RWPE2 (cell line): ENCODE data around the gene PCNP.

ENCODE experiments used
- ATAC-seq: fragments of 200-7000 bp; cut with Tn5 transposase; 3 replicates; pipeline ENCODE4 v1.9.1; 2021; ENCODE audit warnings: low read depth
- DNase-seq: peaks from one replicate; pipeline ENCODE4 v3.0.0-alpha.2; 2020; ENCODE audit warnings: low spot score
- H3K27ac ChIP-seq: fragments of 450-650 bp; 2 replicates; pipeline ENCODE4 v1.5.1; 2017; ENCODE audit warnings: mild to moderate bottlenecking; ENCODE audit not compliant: poor library complexity, severe bottlenecking
- H3K27me3 ChIP-seq: fragments of 250-450 bp; sonication (Bioruptor Pico); 2 replicates; pipeline ENCODE4 v1.5.1; 2021; ENCODE audit warnings: mild to moderate bottlenecking, moderate library complexity; ENCODE audit not compliant: insufficient read depth, poor library complexity, severe bottlenecking
- H3K36me3 ChIP-seq: fragments of 250-450 bp; sonication (Bioruptor Pico); 2 replicates; pipeline ENCODE4 v1.5.1; 2020; ENCODE audit warnings: low read depth, mild to moderate bottlenecking, moderate library complexity
- H3K4me1 ChIP-seq: fragments of 250-450 bp; sonication (Bioruptor Pico); 2 replicates; pipeline ENCODE4 v1.5.1; 2021; ENCODE audit warnings: mild to moderate bottlenecking, moderate library complexity; ENCODE audit not compliant: insufficient read depth, poor library complexity, severe bottlenecking
- H3K4me3 ChIP-seq: fragments of 250-450 bp; sonication (Bioruptor Pico); 2 replicates; pipeline ENCODE4 v1.5.1; 2021; ENCODE audit warnings: mild to moderate bottlenecking, moderate library complexity; ENCODE audit not compliant: severe bottlenecking
- H3K9me3 ChIP-seq: fragments of 250-450 bp; sonication (Bioruptor Pico); 2 replicates; pipeline ENCODE4 v1.5.1; 2021; ENCODE audit warnings: mild to moderate bottlenecking, moderate library complexity; ENCODE audit not compliant: severe bottlenecking
- TF ChIP-seq, protein P1 (sequence below): fragments of 450-650 bp; IDR thresholded peaks from one replicate; pipeline ENCODE4 v1.5.1; 2017; ENCODE audit warnings: mild to moderate bottlenecking, moderate library complexity; ENCODE audit not compliant: poor library complexity, severe bottlenecking

The PCNP gene

DNA sequence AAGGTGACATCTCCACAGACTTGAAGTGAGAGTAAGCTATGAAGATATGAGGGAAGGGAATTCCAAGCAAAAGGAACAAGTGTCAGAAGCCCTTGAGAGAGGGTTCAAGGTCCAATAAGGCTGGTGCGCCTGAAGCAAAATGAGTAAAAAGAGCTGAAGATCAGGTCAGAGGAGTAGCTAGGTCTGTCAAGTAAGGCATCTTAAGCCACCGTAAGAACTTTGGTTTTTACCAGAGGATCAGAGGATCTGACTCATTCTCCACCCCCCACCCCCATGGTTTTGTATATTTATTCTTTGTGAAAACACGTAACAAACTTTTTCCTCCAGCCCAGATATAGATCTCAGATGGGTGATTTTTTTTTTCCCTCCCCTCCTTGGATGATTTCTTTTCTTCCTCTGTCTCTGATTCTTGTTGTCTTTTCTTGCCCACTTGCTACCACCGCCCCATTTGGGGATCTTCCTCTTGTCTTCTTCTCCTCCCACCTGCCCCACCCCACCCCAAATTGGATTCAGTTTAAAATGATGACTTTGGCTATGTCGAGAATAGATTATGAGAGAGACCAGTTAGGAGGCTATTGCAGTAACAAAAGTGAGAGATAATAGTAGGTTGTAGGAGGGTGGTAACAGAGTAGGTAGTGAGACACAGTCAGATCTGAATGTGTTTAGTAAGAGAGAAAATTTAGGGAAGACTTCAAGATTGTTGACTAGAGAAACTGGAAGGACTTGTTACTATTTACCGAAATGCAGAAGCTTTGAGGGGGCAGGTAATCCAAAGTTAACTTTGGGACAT is 6.3 kb upstream of the PCNP start:
- Histone ChIP-seq H3K4me1 (no peaks in the 10 kb centered on the region), H3K4me3 (no peak overlapping the region), H3K36me3 (peaks cover 42% of the 10 kb centered on the region), H3K9me3 (no peaks in the 10 kb centered on the region), H3K27ac (no peak overlapping the region), H3K27me3 (no peaks in the 10 kb centered on the region)
- TF ChIP-seq, protein P1, sequence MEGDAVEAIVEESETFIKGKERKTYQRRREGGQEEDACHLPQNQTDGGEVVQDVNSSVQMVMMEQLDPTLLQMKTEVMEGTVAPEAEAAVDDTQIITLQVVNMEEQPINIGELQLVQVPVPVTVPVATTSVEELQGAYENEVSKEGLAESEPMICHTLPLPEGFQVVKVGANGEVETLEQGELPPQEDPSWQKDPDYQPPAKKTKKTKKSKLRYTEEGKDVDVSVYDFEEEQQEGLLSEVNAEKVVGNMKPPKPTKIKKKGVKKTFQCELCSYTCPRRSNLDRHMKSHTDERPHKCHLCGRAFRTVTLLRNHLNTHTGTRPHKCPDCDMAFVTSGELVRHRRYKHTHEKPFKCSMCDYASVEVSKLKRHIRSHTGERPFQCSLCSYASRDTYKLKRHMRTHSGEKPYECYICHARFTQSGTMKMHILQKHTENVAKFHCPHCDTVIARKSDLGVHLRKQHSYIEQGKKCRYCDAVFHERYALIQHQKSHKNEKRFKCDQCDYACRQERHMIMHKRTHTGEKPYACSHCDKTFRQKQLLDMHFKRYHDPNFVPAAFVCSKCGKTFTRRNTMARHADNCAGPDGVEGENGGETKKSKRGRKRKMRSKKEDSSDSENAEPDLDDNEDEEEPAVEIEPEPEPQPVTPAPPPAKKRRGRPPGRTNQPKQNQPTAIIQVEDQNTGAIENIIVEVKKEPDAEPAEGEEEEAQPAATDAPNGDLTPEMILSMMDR, result no peak
- DNase-seq (no peak), ATAC-seq (no peak)

DNA sequence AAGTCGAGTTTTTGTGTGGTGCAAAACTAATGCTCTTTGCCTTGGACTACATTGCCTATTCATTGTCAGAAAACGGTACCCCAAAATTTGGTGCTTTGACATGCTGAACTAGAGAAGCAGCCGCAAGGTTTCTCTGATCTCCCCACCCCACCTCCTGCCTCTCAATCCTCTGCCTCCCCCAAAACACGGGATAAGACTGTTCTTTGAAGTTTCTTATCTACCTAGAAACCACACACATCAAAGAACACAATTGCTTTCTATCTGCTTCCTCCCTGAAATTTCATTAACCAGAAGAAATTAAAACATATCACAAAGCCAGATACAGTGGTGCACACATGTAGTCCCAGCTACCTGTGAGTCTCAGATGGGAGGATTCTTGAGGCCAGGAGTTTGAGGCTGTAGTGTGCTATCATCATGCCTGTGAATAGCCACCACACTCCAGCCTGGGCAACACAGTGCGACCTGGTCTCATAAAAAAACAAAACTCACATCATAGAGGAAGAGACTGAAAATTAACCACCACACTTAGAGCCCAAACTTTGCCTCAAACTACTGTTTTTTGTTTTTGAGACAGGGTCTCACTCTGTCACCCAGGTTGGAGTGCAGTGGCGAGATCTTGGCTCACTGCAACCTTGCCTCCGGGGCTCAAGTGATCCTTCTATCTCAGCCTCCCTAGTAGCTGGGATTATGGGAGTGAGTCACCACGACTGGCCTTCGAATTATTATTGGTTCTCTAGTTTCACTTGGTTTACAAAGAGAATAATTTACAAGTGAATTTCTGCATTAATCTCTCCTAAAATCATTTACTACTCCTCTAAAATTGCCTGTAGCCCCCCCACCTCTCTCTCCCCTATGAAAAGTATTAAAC is 2.7 kb upstream of the PCNP start:
- Histone ChIP-seq H3K4me3 (no peak overlapping the region), H3K36me3 (peaks cover 9% of the 10 kb centered on the region), H3K27ac (no peak overlapping the region), H3K4me1 (no peaks in the 10 kb centered on the region), H3K27me3 (no peaks in the 10 kb centered on the region), H3K9me3 (no peaks in the 10 kb centered on the region)
- TF ChIP-seq, protein P1, result no peak
- DNase-seq, result no peak
- no peak for ATAC-seq

DNA sequence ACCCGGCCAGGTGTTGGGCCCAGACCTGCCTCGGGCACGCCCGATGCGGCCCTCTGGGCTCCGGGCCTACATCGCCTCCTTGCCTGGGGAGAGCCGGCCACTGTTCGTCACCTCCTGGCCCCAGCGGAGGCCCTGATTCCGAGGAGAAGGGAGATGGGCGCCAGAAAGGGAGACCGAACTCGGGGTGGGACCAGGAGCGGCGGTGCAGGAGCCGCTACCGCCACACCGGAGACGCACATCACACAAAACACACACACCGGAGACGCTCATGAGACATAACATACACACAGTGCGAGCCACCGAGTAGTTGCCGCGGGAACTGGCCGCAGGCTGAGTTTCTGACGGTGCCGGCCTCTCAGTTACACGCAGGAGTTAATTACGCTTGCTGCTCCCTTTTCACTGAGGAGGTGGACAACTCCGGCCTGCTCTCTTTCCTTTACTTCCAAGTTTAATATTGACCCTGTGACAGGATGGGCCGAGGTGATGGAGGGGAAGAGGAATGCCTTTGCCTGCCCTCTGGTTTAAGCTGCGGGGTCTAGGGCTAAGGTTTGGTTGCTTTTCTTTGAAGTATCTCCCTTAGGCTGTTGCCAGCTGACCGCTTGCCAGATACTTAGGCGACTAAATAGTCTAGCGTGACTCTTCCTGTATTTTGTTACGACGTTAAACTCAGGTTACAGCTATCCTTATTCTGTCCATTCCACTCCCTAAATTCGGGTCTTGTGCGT is 570 bp downstream of the PCNP start:
- Histone ChIP-seq H3K27me3 (no peaks in the 10 kb centered on the region), H3K36me3 (peaks cover 30% of the 10 kb centered on the region), H3K27ac (peak overlapping the region; percentile 89), H3K4me1 (no peaks in the 10 kb centered on the region), H3K4me3 (peak overlapping the region; percentile 47), H3K9me3 (no peaks in the 10 kb centered on the region)
- DNase-seq (no peak), ATAC-seq (peak; percentile 63)
- TF ChIP-seq, protein P1, result no peak

DNA sequence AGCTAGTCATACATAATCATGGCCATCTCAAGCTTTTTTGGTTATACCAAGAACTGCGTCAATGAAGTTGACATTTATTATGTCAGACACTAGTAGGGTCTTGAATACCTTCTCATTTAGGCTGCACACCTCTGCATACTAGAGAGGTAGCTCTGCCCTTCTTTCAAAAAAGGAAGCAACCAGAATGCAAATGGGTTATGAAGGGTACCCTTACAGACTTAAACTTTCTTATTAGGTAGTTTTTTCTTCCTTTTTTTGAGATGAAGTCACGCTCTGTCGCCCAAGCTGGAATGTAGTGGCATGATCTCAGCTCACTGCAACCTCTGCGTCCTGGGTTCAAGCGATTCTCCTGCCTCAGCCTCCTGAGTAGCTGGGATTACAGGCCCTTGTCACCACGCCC is 3.3 kb downstream of the PCNP start:
- Histone ChIP-seq H3K4me1 (no peaks in the 10 kb centered on the region), H3K4me3 (no peak overlapping the region)
- TF ChIP-seq, protein P1, result no peak

More for the DNA sequence above, 3.3 kb downstream of the PCNP start:
- Histone ChIP-seq H3K27me3 (no peaks in the 10 kb centered on the region), H3K9me3 (no peaks in the 10 kb centered on the region), H3K27ac (no peak overlapping the region), H3K36me3 (peaks cover 56% of the 10 kb centered on the region)
- ATAC-seq, result no peak
- DNase-seq, result no peak
